Subcutaneous abdominal adipose tissue (tissue), 5 donors: ENCODE results near the gene ABHD15.

Experiments
- H3K27ac ChIP-seq: one replicate; pipeline ENCODE4 v1.7.0; 2013; ENCODE audit warnings: low read depth, mild to moderate bottlenecking, inconsistent platforms, low read length, moderate library complexity
- H3K27me3 ChIP-seq, 5 donors: one replicate each; pipeline ENCODE4 v1.7.0; 2013; ENCODE audit warnings: low read length in 5 of 5, inconsistent platforms in 1 of 5; ENCODE audit not compliant: control insufficient read depth in 5 of 5, insufficient read depth in 4 of 5
- H3K36me3 ChIP-seq, 5 donors: one replicate each; pipeline ENCODE4 v1.7.0; 2013; ENCODE audit warnings: low read length in 5 of 5; ENCODE audit not compliant: control insufficient read depth in 5 of 5, insufficient read depth in 5 of 5
- H3K4me1 ChIP-seq, 5 donors: one replicate each; pipeline ENCODE4 v1.7.0; 2013; ENCODE audit warnings: low read length in 5 of 5, mild to moderate bottlenecking in 3 of 5, moderate library complexity in 1 of 5; ENCODE audit not compliant: control insufficient read depth in 5 of 5, insufficient read depth in 5 of 5
- H3K4me3 ChIP-seq, 5 donors: one replicate each; pipeline ENCODE4 v1.7.0; 2013; ENCODE audit warnings: low read length in 5 of 5, low read depth in 1 of 5
- H3K9ac ChIP-seq, 5 donors: one replicate each; pipeline ENCODE4 v1.7.0; 2013; ENCODE audit warnings: low read length in 5 of 5, mild to moderate bottlenecking in 4 of 5, moderate library complexity in 3 of 5
- H3K9me3 ChIP-seq, 5 donors: one replicate each; pipeline ENCODE4 v1.7.0; 2013; ENCODE audit warnings: low read length in 5 of 5; ENCODE audit not compliant: control insufficient read depth in 5 of 5
- donor health status: healthy.
- donor health status: healthy.
- donor health status: healthy.
- donor health status: healthy.
- donor health status: healthy.

ABHD15 gene

DNA sequence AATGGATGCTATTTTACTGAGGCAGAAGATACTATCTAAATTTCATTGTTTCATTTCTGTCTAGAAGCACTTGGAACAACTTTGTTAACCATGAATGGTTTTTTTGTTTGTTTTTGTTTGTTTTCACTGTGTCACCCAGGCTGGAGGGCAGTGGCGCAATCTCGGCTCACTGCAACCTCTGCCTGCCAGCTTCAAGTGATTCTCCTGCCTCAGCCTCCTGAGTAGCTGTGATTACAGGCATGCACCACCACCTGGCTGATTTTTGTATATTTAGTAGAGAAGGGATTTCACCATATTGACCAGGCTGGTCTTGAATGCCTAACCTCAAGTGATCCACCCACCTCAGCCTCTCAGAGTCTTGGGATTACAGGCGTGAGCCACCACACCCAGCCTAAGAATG is 40.5 kb downstream of the ABHD15 start:
- no peaks in the 10 kb centered on the region for H3K9me3 ChIP-seq
- no peaks in the 10 kb centered on the region for H3K4me1 ChIP-seq
- H3K9ac ChIP-seq, result no peak overlapping the region
- no peak overlapping the region for H3K27ac ChIP-seq
- no peak overlapping the region for H3K4me3 ChIP-seq
- no peaks in the 10 kb centered on the region for H3K27me3 ChIP-seq
- H3K36me3 ChIP-seq, result peaks cover 25 to 64% (median 42%) of the 10 kb centered on the region in 5 donors

DNA sequence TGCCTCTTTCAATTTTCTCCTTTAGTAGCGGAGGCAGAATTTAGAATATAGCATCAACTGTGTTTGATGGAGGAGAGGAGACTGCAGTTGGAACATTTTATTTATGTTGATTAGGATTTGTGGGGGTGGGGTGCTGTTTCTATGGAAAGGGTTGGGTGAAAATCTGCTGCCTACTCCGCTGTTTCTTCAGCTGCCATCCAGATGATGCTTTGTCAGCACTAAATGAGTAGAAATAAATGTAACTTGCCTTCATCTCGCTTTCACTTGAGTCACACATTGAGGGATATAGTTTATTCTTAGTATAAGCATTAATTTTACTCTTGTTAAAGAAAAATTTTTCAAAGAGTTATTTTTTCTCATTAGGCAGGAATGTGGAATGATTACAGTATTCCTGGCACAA is 42.1 kb downstream of the ABHD15 start:
- Histone ChIP-seq H3K9me3 (no peaks in the 10 kb centered on the region), H3K27ac (no peak overlapping the region), H3K9ac (no peak overlapping the region), H3K4me3 (no peak overlapping the region), H3K36me3 (peaks cover 18 to 61% (median 45%) of the 10 kb centered on the region in 5 donors), H3K27me3 (no peaks in the 10 kb centered on the region), H3K4me1 (no peaks in the 10 kb centered on the region)

DNA sequence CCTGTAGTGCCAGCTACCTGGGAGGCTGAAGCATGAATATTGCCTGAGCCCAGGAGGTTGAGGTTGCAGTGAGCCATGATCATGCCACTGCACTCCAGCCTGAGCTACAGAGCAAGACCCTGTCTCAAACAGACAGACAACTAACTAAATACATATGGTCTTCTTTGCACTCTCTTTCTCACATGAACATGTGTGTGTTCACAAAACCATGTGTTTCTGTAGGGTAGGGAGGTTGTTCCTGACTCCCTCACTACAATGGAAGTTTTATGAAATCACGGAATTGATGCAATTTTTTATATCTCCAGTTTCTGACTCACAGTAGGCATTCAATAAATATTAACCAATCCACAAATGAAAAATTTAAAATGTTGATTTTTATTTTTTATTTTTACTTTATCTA is 48.5 kb downstream of the ABHD15 start:
- Histone ChIP-seq H3K27ac (no peak overlapping the region), H3K4me1 (peaks cover 0 to 4% (median 0%) of the 10 kb centered on the region in 5 donors), H3K9ac (no peak overlapping the region), H3K4me3 (no peak overlapping the region), H3K9me3 (no peaks in the 10 kb centered on the region), H3K36me3 (peaks cover 18 to 70% (median 51%) of the 10 kb centered on the region in 5 donors), H3K27me3 (no peaks in the 10 kb centered on the region)

DNA sequence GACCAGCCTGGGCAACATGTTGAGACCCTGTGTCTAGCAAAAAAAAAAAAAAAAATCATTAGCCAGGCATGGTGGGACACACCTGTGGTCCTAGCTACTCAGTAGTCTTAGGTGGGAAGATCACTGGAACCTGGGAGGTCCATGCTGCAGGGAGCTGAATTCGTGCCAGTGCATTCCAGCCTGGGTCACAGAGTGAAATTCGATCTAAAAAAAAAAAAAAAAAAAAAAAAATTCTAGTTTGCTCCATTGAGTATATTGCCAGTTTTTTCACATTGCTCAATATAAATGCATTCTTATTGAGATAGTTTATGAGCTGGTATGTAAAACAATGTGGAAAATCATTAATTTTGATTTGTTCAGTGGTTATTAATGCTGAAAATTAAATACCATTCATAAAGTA is 52.0 kb downstream of the ABHD15 start:
- no peak overlapping the region for H3K4me3 ChIP-seq
- peaks cover 14 to 71% (median 49%) of the 10 kb centered on the region in 5 donors for H3K36me3 ChIP-seq
- no peak overlapping the region for H3K27ac ChIP-seq

DNA sequence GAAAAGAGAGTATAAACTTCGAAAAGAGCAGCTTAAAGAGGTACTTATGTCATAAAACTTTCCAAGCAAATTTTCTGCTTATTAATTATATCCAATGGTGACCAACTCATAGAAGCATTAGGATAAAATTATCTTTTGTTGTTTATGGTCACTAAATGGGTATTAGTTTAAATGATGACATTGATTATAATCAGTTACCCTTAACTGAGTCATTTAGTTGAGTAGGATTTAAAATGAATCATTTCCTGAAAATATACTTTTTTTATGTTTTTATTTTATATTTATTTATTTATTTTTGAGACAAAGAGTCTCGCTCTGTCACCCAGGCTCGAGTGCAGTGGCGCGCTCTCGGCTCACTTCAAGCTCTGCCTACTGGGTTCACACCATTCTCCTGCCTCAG is 55.9 kb downstream of the ABHD15 start:
- Histone ChIP-seq H3K27me3 (no peaks in the 10 kb centered on the region), H3K9ac (no peak overlapping the region), H3K9me3 (no peaks in the 10 kb centered on the region), H3K4me3 (no peak overlapping the region), H3K4me1 (peaks cover 0 to 4% (median 0%) of the 10 kb centered on the region in 5 donors), H3K36me3 (peaks cover 31 to 60% (median 42%) of the 10 kb centered on the region in 5 donors), H3K27ac (no peak overlapping the region)

More for the DNA sequence above, 52.0 kb downstream of the ABHD15 start:
- peaks cover 0 to 4% (median 0%) of the 10 kb centered on the region in 5 donors for H3K4me1 ChIP-seq
- H3K9ac ChIP-seq, result no peak overlapping the region
- H3K27me3 ChIP-seq, result no peaks in the 10 kb centered on the region
- H3K9me3 ChIP-seq, result no peaks in the 10 kb centered on the region
